H1 (cell line): ENCODE measurements around the gene NAA25. TPM values are rescaled to one million over a fixed set of nuclear protein-coding genes. Genes with fewer than 3 reads are reported as not detected.

Source experiments
- CTCF ChIA-PET: fragments of 300-600 bp; sonication (Branson Sonifier 250); formaldehyde crosslinking; loops from one replicate; lab custom pipeline; 2021; ENCODE audit not compliant: partially characterized antibody; lab: Charles Lee
- POLR2A ChIA-PET: fragments of 300-600 bp; sonication (Branson Sonifier 250); formaldehyde crosslinking; loops from one replicate; lab custom pipeline; 2021; ENCODE audit warnings: inconsistent platforms; ENCODE audit not compliant: partially characterized antibody; lab: Charles Lee
- DNase-seq, 2 experiments: peaks; one replicate each; pipeline versions ENCODE4 v3.0.0 to v3.0.0-alpha.2; 2010 to 2022; ENCODE audit warnings: low spot score in 2 of 2, low read depth in 1 of 2, mixed read lengths in 1 of 2
- FAIRE-seq: peaks from 2 replicates; lab custom pipeline; 2011; peaks lifted over from hg19 to GRCh38; lab: Jason Lieb, UNC
- H2AFZ ChIP-seq: 2 replicates; pipeline ENCODE4 v1.8.1; 2012; ENCODE audit warnings: low read length, inconsistent platforms
- H2AK5ac ChIP-seq: 2 replicates; pipeline ENCODE4 v1.6.1; 2013; ENCODE audit warnings: low read depth, low read length
- H2BK120ac ChIP-seq: replicated peaks from 2 replicates; pipeline ENCODE3; 2013; ENCODE audit warnings: low read depth, low read length, inconsistent platforms
- H2BK12ac ChIP-seq: 2 replicates; pipeline ENCODE4 v1.6.1; 2013; ENCODE audit warnings: low read depth, low read length
- H2BK15ac ChIP-seq: 2 replicates; pipeline ENCODE4 v1.6.1; 2013; ENCODE audit warnings: low read length
- H2BK20ac ChIP-seq: 2 replicates; pipeline ENCODE4 v1.6.1; 2013; ENCODE audit warnings: low read length
- H2BK5ac ChIP-seq: 2 replicates; pipeline ENCODE4 v1.6.1; 2013; ENCODE audit warnings: low read depth, low read length
- H3K14ac ChIP-seq: 2 replicates; pipeline ENCODE4 v1.6.1; 2013; ENCODE audit warnings: inconsistent platforms; ENCODE audit not compliant: insufficient read length
- H3K18ac ChIP-seq: 2 replicates; pipeline ENCODE4 v1.6.1; 2013; ENCODE audit warnings: low read length; ENCODE audit errors: extremely low read depth
- H3K23ac ChIP-seq: 2 replicates; pipeline ENCODE4 v1.6.1; 2013; ENCODE audit warnings: inconsistent platforms; ENCODE audit not compliant: insufficient read length
- H3K23me2 ChIP-seq: 2 replicates; pipeline ENCODE4 v1.6.1; 2013; ENCODE audit warnings: low read depth, low read length
- H3K27ac ChIP-seq: 2 replicates; pipeline ENCODE4 v1.6.1; 2011; ENCODE audit warnings: low read depth, low read length, inconsistent platforms
- H3K27me3 ChIP-seq, 4 experiments: replicated peaks in 1 of 4; 1 replicate in 1 of 4; 2 replicates in 3 of 4; pipeline versions ENCODE4 v1.6.1 to v1.8.1; 2011 to 2013; ENCODE audit warnings: low read length in 3 of 4, mild to moderate bottlenecking in 3 of 4, inconsistent platforms in 2 of 4, mixed read lengths in 2 of 4, moderate library complexity in 1 of 4; ENCODE audit not compliant: control insufficient read depth in 3 of 4, insufficient read depth in 3 of 4; ENCODE audit errors: extremely low read depth in 1 of 4
- H3K36me3 ChIP-seq, 4 experiments: 2 replicates each; pipeline versions ENCODE4 v1.6.1 to v1.8.1; 2011 to 2013; ENCODE audit warnings: mild to moderate bottlenecking in 4 of 4, low read length in 3 of 4, moderate library complexity in 2 of 4, control low read depth in 1 of 4, inconsistent platforms in 1 of 4; ENCODE audit not compliant: insufficient read depth in 4 of 4, control insufficient read depth in 2 of 4
- H3K4ac ChIP-seq: replicated peaks from 2 replicates; pipeline ENCODE3; 2013; ENCODE audit warnings: low read length, low read depth, mixed read lengths, inconsistent platforms; ENCODE audit not compliant: insufficient read length
- H3K4me1 ChIP-seq, 4 experiments: replicated peaks in 1 of 4; 1 replicate in 1 of 4; 2 replicates in 3 of 4; pipeline versions ENCODE4 v1.6.1 to v1.8.1; 2011 to 2013; ENCODE audit warnings: low read length in 3 of 4, inconsistent platforms in 2 of 4, mixed read lengths in 1 of 4; ENCODE audit not compliant: insufficient read depth in 4 of 4, control insufficient read depth in 3 of 4
- H3K4me2 ChIP-seq, 2 experiments: 2 replicates each; pipeline versions ENCODE4 v1.6.1 to v1.8.1; 2011 to 2013; ENCODE audit warnings: low read depth in 2 of 2, low read length in 2 of 2, control low read depth in 1 of 2, inconsistent platforms in 1 of 2, mild to moderate bottlenecking in 1 of 2; ENCODE audit not compliant: insufficient read depth in 1 of 2
- H3K4me3 ChIP-seq, 4 experiments: fragments of 200-600, 300-600 bp in 1 of 4; sonication (generic), shearing (Covaris generic), sonication (Bioruptor Twin) in 1 of 4; 2 replicates each; pipeline versions ENCODE4 v1.5.1 to v1.8.1; 2011 to 2016; ENCODE audit warnings: low read length in 4 of 4, low read depth in 3 of 4, control low read depth in 2 of 4, inconsistent platforms in 2 of 4, mild to moderate bottlenecking in 2 of 4, mixed read lengths in 1 of 4, moderate library complexity in 1 of 4; ENCODE audit not compliant: insufficient read depth in 2 of 4; ENCODE audit errors: extremely low read depth in 1 of 4
- H3K56ac ChIP-seq: replicated peaks from 2 replicates; pipeline ENCODE3; 2013; ENCODE audit warnings: low read depth, mild to moderate bottlenecking, mixed read lengths, low read length, inconsistent platforms; ENCODE audit not compliant: insufficient read length
- H3K79me1 ChIP-seq: 2 replicates; pipeline ENCODE4 v1.6.1; 2013; ENCODE audit warnings: low read depth, low read length, control low read depth
- H3K79me2 ChIP-seq, 2 experiments: 2 replicates each; pipeline versions ENCODE4 v1.6.1 to v1.8.1; 2012 to 2013; ENCODE audit warnings: low read length in 2 of 2, mild to moderate bottlenecking in 2 of 2, inconsistent platforms in 1 of 2; ENCODE audit not compliant: insufficient read depth in 2 of 2, control insufficient read depth in 1 of 2
- H3K9ac ChIP-seq, 4 experiments: replicated peaks in 1 of 4; 1 replicate in 1 of 4; 2 replicates in 3 of 4; pipeline versions ENCODE4 v1.6.1 to v1.8.1; 2011 to 2013; ENCODE audit warnings: low read depth in 3 of 4, low read length in 3 of 4, control low read depth in 2 of 4, mild to moderate bottlenecking in 2 of 4, moderate library complexity in 2 of 4, inconsistent platforms in 1 of 4; ENCODE audit errors: extremely low read depth in 1 of 4
- H3K9me3 ChIP-seq, 2 experiments: 2 replicates each; pipeline versions ENCODE4 v1.6.1 to v1.8.1; 2012 to 2013; ENCODE audit warnings: mild to moderate bottlenecking in 2 of 2, moderate library complexity in 2 of 2, control low read depth in 1 of 2, inconsistent platforms in 1 of 2, low read depth in 1 of 2, low read length in 1 of 2, mixed read lengths in 1 of 2; ENCODE audit not compliant: insufficient read depth in 2 of 2
- H4K20me1 ChIP-seq, 2 experiments: replicated peaks in 1 of 2; 2 replicates each; pipeline versions ENCODE3 to v1.8.1; 2011 to 2013; ENCODE audit warnings: inconsistent platforms in 2 of 2, low read length in 2 of 2, mild to moderate bottlenecking in 1 of 2; ENCODE audit not compliant: insufficient read depth in 2 of 2, control insufficient read depth in 1 of 2
- H4K5ac ChIP-seq: 2 replicates; pipeline ENCODE4 v1.6.1; 2013; ENCODE audit warnings: low read length, low read depth, mixed read lengths, inconsistent platforms; ENCODE audit not compliant: insufficient read length
- H4K8ac ChIP-seq: 2 replicates; pipeline ENCODE4 v1.8.0; 2013; ENCODE audit warnings: mild to moderate bottlenecking, moderate library complexity, low read length, inconsistent platforms; ENCODE audit not compliant: insufficient read depth; ENCODE audit errors: extremely low read depth
- H4K91ac ChIP-seq: replicated peaks from 2 replicates; pipeline ENCODE3; 2013; ENCODE audit warnings: low read length, mixed read lengths, inconsistent platforms; ENCODE audit not compliant: insufficient read length
- CREB1 ChIP-seq: IDR thresholded peaks from 2 replicates; pipeline ENCODE4 v1.6.1; 2012; ENCODE audit warnings: inconsistent platforms
- WGBS, 2 experiments: shearing (Covaris generic) in 1 of 2; methylation state at CpG; one replicate each; pipeline versions ENCODE4 v1.1.6 to v1.1.7; 2013 to 2015; ENCODE audit warnings: low lambda C conversion rate in 2 of 2, mixed read lengths in 2 of 2, inconsistent platforms in 1 of 2, low coverage in 1 of 2, missing lambda C conversion rate in 1 of 2; ENCODE audit not compliant: insufficient replicate concordance in 2 of 2, insufficient coverage in 1 of 2, insufficient read length in 1 of 2; ENCODE audit errors: extremely low coverage in 1 of 2, missing lambda C conversion rate in 1 of 2; 5-methylcytosine and 5-hydroxymethylcytosine counted together
- polyA plus RNA-seq, 7 experiments: library from polyadenylated mRNA; depleted of rRNA in 3 of 7; stranded (reverse) in 5 of 7; unstranded in 2 of 7; fragments of >200 nt in 5 of 7; fragments of 200-250 nt in 2 of 7; gene quantifications; 1 replicate in 5 of 7; 2 replicates in 1 of 7; 4 replicates in 1 of 7; pipeline versions ENCODE4 v1.2.1 to v1.2.3, GENCODE V29; 2011 to 2013; ENCODE audit warnings: missing spikeins in 2 of 7, mixed read lengths in 2 of 7
- total RNA-seq: library from RNA; stranded (reverse); fragmentation: NEBNext Ultra II Directional; extraction: Animal tissue kit (Norgen Biotek cat#: 25700); gene quantifications from 2 replicates; pipeline ENCODE4 v1.2.1, GENCODE V29; 2021

Gene NAA25
- total and polyA plus RNA-seq, 2 of the 8 experiments (the other 6 are each of a cell fraction or from before 2014, with no cell fraction given) = 10.8 to 60.3 TPM

- no peak overlapping the region for H3K4ac ChIP-seq
- H4K5ac ChIP-seq = no peak overlapping the region
- no peak overlapping the region for H3K23ac ChIP-seq
- no peak overlapping the region for H3K14ac ChIP-seq
- no peak overlapping the region for H2AK5ac ChIP-seq
- peaks cover 4% of the 10 kb centered on the region for H3K23me2 ChIP-seq
- H3K4me3 ChIP-seq = no peak overlapping the region
- ChIA-PET POLR2A (interaction anchor here (0.6 to 6.1 kb wide), 7 partner anchors 7 to 179 kb away, joined by 3 to 88 read pairs (median 3); no protein-coding TSS in a partner anchor), CTCF (interaction anchor here (1.1 to 1.4 kb wide), 2 partner anchors 10 to 89 kb away, joined by 3 read pairs; no protein-coding TSS in a partner anchor)
- H3K4me1 ChIP-seq = peaks cover 0 to 5% (median 4%) of the 10 kb centered on the region in 4 experiments; a peak in 4 of 7 replicates
- H2BK20ac ChIP-seq = no peak overlapping the region
- H2BK120ac ChIP-seq = no peak overlapping the region
- no peak overlapping the region for H2BK5ac ChIP-seq
- no peak for TF ChIP-seq CREB1
- FAIRE-seq (no peak), DNase-seq (no peak)
- H2AFZ ChIP-seq = no peak overlapping the region
- H3K79me2 ChIP-seq = peaks cover 20 to 84% of the 10 kb centered on the region in 2 experiments
- H4K20me1 ChIP-seq = peaks cover 14 to 21% of the 10 kb centered on the region in 2 experiments
- H3K56ac ChIP-seq = no peak overlapping the region
- no peaks in the 10 kb centered on the region for H3K27me3 ChIP-seq
- 94% methylated on average over 1 of the region's 1 CpG; no CpG with 5 or more reads in 1 of the 2 experiments for WGBS, 2 experiments
- H3K9ac ChIP-seq = no peak overlapping the region
- no peak overlapping the region for H3K4me2 ChIP-seq
- H4K91ac ChIP-seq = no peak overlapping the region
- peaks cover 21% of the 10 kb centered on the region for H3K79me1 ChIP-seq
- peaks cover 3 to 56% (median 32%) of the 10 kb centered on the region in 4 experiments; a peak in 6 of 8 replicates for H3K36me3 ChIP-seq
- no peak overlapping the region for H2BK12ac ChIP-seq
- no peak overlapping the region for H2BK15ac ChIP-seq
- no peak overlapping the region for H3K27ac ChIP-seq
- no peak overlapping the region for H4K8ac ChIP-seq
- H3K9me3 ChIP-seq = no peaks in the 10 kb centered on the region
- H3K18ac ChIP-seq = no peak overlapping the region
Measured at GRCh38 chr12:112017041-112017440, 91.5 kb downstream of the NAA25 start.
